ENCODE measurements around the gene BASP1. TPM values are rescaled to one million over a fixed set of nuclear protein-coding genes. Genes with fewer than 3 reads are reported as not detected.
A peak's percentile ranks its signal among the peaks of the same experiment; 100 is the strongest.
"Not testable (repeated sequence)": the region's sequence is repeated elsewhere in the genome, so short reads cannot be mapped to it uniquely, and the experiment has no call there.

The BASP1 gene
- total RNA-seq, 1 experiment from 2014 or later: not detected

GRCh38 chr5:17243287-17244063 lies 26.0 kb downstream of the BASP1 start:
- TF ChIP-seq, protein P1, sequence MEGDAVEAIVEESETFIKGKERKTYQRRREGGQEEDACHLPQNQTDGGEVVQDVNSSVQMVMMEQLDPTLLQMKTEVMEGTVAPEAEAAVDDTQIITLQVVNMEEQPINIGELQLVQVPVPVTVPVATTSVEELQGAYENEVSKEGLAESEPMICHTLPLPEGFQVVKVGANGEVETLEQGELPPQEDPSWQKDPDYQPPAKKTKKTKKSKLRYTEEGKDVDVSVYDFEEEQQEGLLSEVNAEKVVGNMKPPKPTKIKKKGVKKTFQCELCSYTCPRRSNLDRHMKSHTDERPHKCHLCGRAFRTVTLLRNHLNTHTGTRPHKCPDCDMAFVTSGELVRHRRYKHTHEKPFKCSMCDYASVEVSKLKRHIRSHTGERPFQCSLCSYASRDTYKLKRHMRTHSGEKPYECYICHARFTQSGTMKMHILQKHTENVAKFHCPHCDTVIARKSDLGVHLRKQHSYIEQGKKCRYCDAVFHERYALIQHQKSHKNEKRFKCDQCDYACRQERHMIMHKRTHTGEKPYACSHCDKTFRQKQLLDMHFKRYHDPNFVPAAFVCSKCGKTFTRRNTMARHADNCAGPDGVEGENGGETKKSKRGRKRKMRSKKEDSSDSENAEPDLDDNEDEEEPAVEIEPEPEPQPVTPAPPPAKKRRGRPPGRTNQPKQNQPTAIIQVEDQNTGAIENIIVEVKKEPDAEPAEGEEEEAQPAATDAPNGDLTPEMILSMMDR (IDR thresholded peaks at IDR 0.05; ENCODE audit: unreplicated experiment): no peak

GRCh38 chr5:17249029-17249634 lies 31.7 kb downstream of the BASP1 start:
- DNase-seq: peak; percentile 16
- Mint-ChIP-seq H3K4me3 (ENCODE audit: low read depth, unreplicated experiment) (no peak overlapping the region), H3K36me3 (ENCODE audit: insufficient read depth, unreplicated experiment) (no peaks in the 10 kb centered on the region), H3K9me3 (ENCODE audit: low read depth, unreplicated experiment) (peaks cover 3% of the 10 kb centered on the region), H3K4me1 (ENCODE audit: low read depth, unreplicated experiment) (peaks cover 9% of the 10 kb centered on the region), H3K27ac (ENCODE audit: unreplicated experiment) (no peak overlapping the region), H3K27me3 (ENCODE audit: unreplicated experiment) (peaks cover 32% of the 10 kb centered on the region)
- CTCF ChIA-PET: no interaction called here
- BruUV-seq (replicated peaks): no TSS peak
- TF ChIP-seq, protein P1 (IDR thresholded peaks at IDR 0.05; ENCODE audit: unreplicated experiment): no peak
- intact Hi-C loops (cut with micrococcal nuclease; ENCODE audit: unreplicated experiment): no loop called here

More at GRCh38 chr5:17243287-17244063, 26.0 kb downstream of the BASP1 start:
- Mint-ChIP-seq H3K4me3 (ENCODE audit: low read depth, unreplicated experiment) (no peak overlapping the region), H3K9me3 (ENCODE audit: low read depth, unreplicated experiment) (no peaks in the 10 kb centered on the region), H3K4me1 (ENCODE audit: low read depth, unreplicated experiment) (peaks cover 7% of the 10 kb centered on the region), H3K27ac (ENCODE audit: unreplicated experiment) (no peak overlapping the region), H3K27me3 (ENCODE audit: unreplicated experiment) (no peaks in the 10 kb centered on the region), H3K36me3 (ENCODE audit: insufficient read depth, unreplicated experiment) (no peaks in the 10 kb centered on the region)
- no peak for DNase-seq
- CTCF ChIA-PET: interaction anchor here (0.7 kb wide), 1 partner anchor 8 kb away, joined by 3 read pairs; no protein-coding TSS in a partner anchor
- BruUV-seq (replicated peaks): no TSS peak
- intact Hi-C loops (cut with micrococcal nuclease; ENCODE audit: unreplicated experiment): no loop called here

DNA sequence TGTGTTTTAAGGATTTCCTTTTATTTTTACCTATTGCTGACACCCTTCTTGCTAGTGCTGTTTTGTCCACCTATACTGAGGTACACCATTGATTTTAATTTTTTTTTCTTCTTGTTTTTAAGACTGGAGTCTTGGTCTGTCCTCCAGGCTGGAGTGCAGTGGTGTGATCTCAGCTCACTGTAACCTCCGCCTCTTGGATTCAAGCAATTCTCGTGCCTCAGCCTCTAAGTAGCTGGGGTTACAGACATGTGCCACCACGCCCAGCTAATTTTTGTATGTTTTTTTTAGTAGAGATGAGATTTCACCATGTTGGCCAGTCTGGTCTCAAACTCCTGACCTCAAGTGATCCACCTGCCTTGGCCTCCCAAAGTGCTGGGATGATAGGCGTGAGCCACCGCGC lies 32.4 kb downstream of the BASP1 start:
- DNase-seq; H3K27ac Mint-ChIP-seq (ENCODE audit: unreplicated experiment); H3K36me3 Mint-ChIP-seq (ENCODE audit: insufficient read depth, unreplicated experiment); H3K4me3 Mint-ChIP-seq (ENCODE audit: low read depth, unreplicated experiment); CTCF ChIA-PET; H3K9me3 Mint-ChIP-seq (ENCODE audit: low read depth, unreplicated experiment); BruUV-seq (replicated peaks); H3K4me1 Mint-ChIP-seq (ENCODE audit: low read depth, unreplicated experiment); intact Hi-C loops (cut with micrococcal nuclease; ENCODE audit: unreplicated experiment): not testable (repeated sequence)
- H3K27me3 Mint-ChIP-seq (ENCODE audit: unreplicated experiment): peaks cover 39% of the 10 kb centered on the region

GRCh38 chr5:17252543-17252942 lies 35.1 kb downstream of the BASP1 start:
- intact Hi-C loops (cut with micrococcal nuclease; ENCODE audit: unreplicated experiment): no loop called here
- no TSS peak for BruUV-seq (replicated peaks)
- peaks cover 3% of the 10 kb centered on the region for H3K9me3 Mint-ChIP-seq (ENCODE audit: low read depth, unreplicated experiment)
- no peak for DNase-seq
- TF ChIP-seq, protein P1 (IDR thresholded peaks at IDR 0.05; ENCODE audit: unreplicated experiment): no peak
- peaks cover 9% of the 10 kb centered on the region for H3K4me1 Mint-ChIP-seq (ENCODE audit: low read depth, unreplicated experiment)
- CTCF ChIA-PET: no interaction called here
- H3K27ac Mint-ChIP-seq (ENCODE audit: unreplicated experiment): no peak overlapping the region
- no peak overlapping the region for H3K4me3 Mint-ChIP-seq (ENCODE audit: low read depth, unreplicated experiment)
- H3K27me3 Mint-ChIP-seq (ENCODE audit: unreplicated experiment): peaks cover 60% of the 10 kb centered on the region
- H3K36me3 Mint-ChIP-seq (ENCODE audit: insufficient read depth, unreplicated experiment): no peaks in the 10 kb centered on the region
